Skeletal muscle tissue (tissue), 4 donors: ENCODE results near the gene EXOC3L2. TPM values are rescaled to one million over a fixed set of nuclear protein-coding genes. Genes with fewer than 3 reads are reported as not detected.

Experiments
- H3K27ac ChIP-seq: one replicate; pipeline ENCODE4 v1.7.0; 2013; ENCODE audit warnings: mild to moderate bottlenecking, low read depth, low read length, inconsistent platforms
- H3K27me3 ChIP-seq, 3 donors: one replicate each; pipeline ENCODE4 v1.7.0; 2013; ENCODE audit warnings: low read length in 3 of 3; ENCODE audit not compliant: control insufficient read depth in 3 of 3, insufficient read depth in 3 of 3
- H3K36me3 ChIP-seq, 3 donors: one replicate each; pipeline ENCODE4 v1.7.0; 2013; ENCODE audit warnings: low read length in 3 of 3; ENCODE audit not compliant: control insufficient read depth in 3 of 3, insufficient read depth in 3 of 3
- H3K4me1 ChIP-seq, 3 donors: one replicate each; pipeline ENCODE4 v1.7.0; 2013; ENCODE audit warnings: low read length in 3 of 3, mild to moderate bottlenecking in 3 of 3; ENCODE audit not compliant: control insufficient read depth in 3 of 3, insufficient read depth in 3 of 3
- H3K4me3 ChIP-seq, 3 donors: one replicate each; pipeline ENCODE4 v1.7.0; 2013; ENCODE audit warnings: low read length in 3 of 3
- H3K9ac ChIP-seq, 3 donors: one replicate each; pipeline ENCODE4 v1.7.0; 2013; ENCODE audit warnings: low read length in 3 of 3, mild to moderate bottlenecking in 3 of 3, moderate library complexity in 2 of 3, low read depth in 1 of 3
- H3K9me3 ChIP-seq, 3 donors: one replicate each; pipeline ENCODE4 v1.7.0; 2013; ENCODE audit warnings: low read length in 3 of 3; ENCODE audit not compliant: control insufficient read depth in 3 of 3
- total RNA-seq: library from RNA; depleted of rRNA; stranded (reverse); fragments of >200 nt; gene quantifications from one replicate; pipeline ENCODE4 v1.2.3, GENCODE V29; 2014
- donor health status: Osteomylitis.

The EXOC3L2 gene
- total RNA-seq, 1 donor from 2014 or later: 2.1 TPM

- H3K9me3 ChIP-seq: no peaks in the 10 kb centered on the region
- no peak overlapping the region for H3K4me3 ChIP-seq
- peaks cover 16 to 34% (median 25%) of the 10 kb centered on the region in 3 donors for H3K4me1 ChIP-seq
- H3K27ac ChIP-seq: no peak overlapping the region
- no peaks in the 10 kb centered on the region for H3K36me3 ChIP-seq
- no peaks in the 10 kb centered on the region for H3K27me3 ChIP-seq
- H3K9ac ChIP-seq: no peak overlapping the region
Measured at GRCh38 chr19:45175515-45176345, 69.5 kb downstream of the EXOC3L2 start.

- Histone ChIP-seq H3K9me3 (no peaks in the 10 kb centered on the region), H3K9ac (no peak overlapping the region), H3K4me1 (peaks cover 6 to 18% (median 10%) of the 10 kb centered on the region in 3 donors), H3K4me3 (no peak overlapping the region), H3K27ac (no peak overlapping the region), H3K36me3 (no peaks in the 10 kb centered on the region), H3K27me3 (no peaks in the 10 kb centered on the region)
Measured at GRCh38 chr19:45173816-45174215, 71.4 kb downstream of the EXOC3L2 start.

DNA sequence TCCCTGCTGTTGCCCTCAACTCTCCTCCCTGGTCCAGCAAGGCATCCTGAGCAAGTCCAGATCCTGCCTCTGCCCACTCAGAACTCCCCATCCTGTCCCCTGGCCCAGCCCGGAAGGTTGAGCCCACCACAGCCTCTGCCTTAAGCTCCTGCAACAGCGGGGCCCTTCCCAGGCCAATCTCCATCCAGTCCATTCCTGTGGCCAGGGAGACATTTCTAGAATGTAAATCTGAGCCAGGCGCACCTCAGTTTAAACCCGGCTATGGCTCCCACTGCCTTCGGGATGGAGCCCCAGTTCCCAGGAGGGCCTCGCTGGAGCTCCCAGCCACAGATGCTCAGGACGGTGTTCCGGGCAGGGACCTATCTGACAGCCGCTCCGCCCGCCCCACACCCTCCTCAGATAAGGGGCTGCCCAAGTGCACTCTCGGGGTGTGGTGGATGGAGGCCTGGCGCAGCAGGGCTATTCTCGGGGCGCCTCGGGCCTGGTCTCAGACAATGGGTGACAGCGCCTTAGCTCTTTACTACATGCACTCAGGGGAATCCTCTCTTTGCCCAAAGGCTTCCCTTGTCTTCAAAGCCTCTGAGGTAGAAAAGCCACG lies 72.5 kb downstream of the EXOC3L2 start:
- peaks cover 6 to 13% (median 10%) of the 10 kb centered on the region in 3 donors for H3K4me1 ChIP-seq
- no peak overlapping the region for H3K9ac ChIP-seq
- no peaks in the 10 kb centered on the region for H3K36me3 ChIP-seq
- no peak overlapping the region for H3K27ac ChIP-seq
- no peak overlapping the region for H3K4me3 ChIP-seq
- no peaks in the 10 kb centered on the region for H3K27me3 ChIP-seq
- no peaks in the 10 kb centered on the region for H3K9me3 ChIP-seq

DNA sequence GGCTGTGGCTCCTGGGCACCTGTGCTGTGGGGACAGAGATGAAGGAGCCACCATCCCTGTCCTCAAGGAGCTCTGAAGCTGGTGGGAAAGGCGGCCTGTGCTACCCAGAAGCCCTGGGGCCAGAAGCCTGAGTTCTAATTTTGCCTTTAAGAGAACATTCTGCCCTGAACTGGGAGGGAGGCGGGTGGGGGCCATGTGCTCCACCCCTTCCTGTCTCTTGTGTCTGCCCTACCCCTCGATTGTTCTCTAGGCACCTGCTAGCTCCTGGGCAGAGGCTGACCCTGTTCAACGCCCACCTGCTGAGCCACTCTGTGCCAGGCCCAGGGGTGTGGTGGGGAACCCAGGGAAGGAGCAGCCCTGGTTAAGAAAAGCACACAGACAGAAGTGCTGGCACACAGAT lies 73.0 kb downstream of the EXOC3L2 start:
- no peaks in the 10 kb centered on the region for H3K36me3 ChIP-seq
- peaks cover 1 to 7% (median 4%) of the 10 kb centered on the region in 3 donors for H3K4me1 ChIP-seq
- no peak overlapping the region for H3K27ac ChIP-seq

DNA sequence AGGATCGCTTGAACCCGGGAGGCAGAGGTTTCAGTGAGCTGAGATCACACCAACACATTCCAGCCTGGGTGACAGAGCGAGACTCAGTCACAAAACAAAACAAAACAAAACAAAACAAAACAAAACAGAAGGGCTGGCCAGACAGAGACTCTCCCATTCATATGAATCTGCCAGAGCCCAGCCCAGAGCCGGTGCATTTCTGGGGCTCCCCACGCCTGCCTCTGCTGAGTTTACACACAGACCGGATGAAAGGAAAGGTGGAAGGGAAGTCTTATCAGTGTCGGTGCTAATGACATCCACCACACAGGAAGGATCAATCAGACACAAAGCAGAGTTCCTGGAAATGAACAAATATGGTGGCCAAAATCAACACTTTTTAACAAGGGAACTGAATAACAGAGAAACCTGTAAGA lies 74.0 kb downstream of the EXOC3L2 start:
- H3K4me1 ChIP-seq: peaks cover 0 to 11% (median 4%) of the 10 kb centered on the region in 3 donors
- no peak overlapping the region for H3K27ac ChIP-seq
- no peaks in the 10 kb centered on the region for H3K9me3 ChIP-seq
- H3K36me3 ChIP-seq: no peaks in the 10 kb centered on the region
- no peak overlapping the region for H3K4me3 ChIP-seq
- H3K9ac ChIP-seq: no peak overlapping the region
- no peaks in the 10 kb centered on the region for H3K27me3 ChIP-seq

More for the DNA sequence above, 73.0 kb downstream of the EXOC3L2 start:
- Histone ChIP-seq H3K4me3 (no peak overlapping the region), H3K9ac (no peak overlapping the region), H3K9me3 (no peaks in the 10 kb centered on the region), H3K27me3 (no peaks in the 10 kb centered on the region)

DNA sequence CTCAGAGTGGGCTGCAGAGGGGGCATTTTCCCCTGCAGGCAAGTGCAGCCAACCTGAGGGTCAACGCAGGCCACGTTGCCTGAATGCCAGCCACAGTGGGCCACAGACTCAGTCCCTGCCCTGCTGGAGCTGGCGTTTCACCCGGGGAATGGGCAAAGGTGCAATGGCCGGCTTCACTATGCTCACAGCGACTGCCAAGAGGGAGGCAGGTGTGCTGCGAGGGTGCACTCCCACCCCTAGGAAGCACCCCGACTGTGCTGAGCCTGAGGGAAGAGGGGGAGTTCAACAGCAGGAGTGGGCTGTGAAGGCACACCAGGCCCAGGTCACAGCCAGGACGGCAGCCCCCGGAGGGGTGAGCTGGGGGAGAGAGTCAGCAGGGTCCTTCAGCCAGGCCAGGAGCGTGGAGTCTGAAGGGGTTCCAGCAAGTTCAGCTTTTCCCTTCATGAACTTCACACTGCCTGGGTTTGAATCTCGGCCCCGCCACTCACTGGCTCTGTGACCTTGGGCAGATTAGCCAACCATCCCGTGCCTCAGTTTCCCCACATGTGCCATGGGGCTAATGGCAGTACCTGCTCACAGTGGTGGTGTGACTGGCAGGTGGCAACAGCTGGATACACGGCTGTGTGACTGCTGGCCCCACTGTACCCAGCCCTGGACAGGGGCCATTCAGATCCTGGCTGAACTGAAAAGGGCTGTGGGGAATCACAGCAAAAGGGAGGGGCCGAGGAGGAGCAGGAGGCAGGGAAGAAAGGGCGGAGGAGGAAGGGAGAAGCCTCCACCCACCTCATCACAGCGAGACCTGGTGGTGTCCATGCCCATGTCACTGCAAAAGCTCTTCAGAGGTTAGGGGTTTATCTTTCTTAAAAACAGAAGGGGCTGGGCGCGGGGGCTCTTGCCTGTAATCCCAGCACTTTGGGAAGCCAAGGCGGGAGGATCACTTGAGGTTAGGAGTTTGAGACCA lies 74.8 kb downstream of the EXOC3L2 start:
- no peaks in the 10 kb centered on the region for H3K36me3 ChIP-seq
- H3K4me1 ChIP-seq: peaks cover 0 to 11% (median 4%) of the 10 kb centered on the region in 3 donors
- H3K27me3 ChIP-seq: no peaks in the 10 kb centered on the region
- no peak overlapping the region for H3K9ac ChIP-seq
- H3K9me3 ChIP-seq: no peaks in the 10 kb centered on the region
- no peak overlapping the region for H3K4me3 ChIP-seq
- H3K27ac ChIP-seq: no peak overlapping the region

DNA sequence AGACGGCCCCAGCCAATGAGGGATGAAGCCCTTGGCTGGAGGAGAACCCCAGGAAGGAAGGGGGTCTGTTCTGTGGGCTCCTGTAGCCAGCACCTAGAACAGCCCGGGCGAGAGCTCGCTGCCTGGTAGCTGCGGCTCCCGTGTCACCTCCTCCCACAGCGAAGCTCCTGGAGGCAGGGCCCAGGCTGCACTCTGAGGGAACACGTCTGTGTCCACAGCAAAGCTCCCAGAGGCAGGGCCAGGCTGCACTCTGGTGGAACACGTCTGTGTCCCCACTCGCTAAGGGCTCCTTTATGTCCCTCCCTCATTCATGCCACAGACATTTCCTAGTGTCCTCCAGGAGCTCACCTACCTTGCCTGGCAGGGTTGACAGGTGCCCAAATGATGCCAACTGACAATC lies 75.6 kb downstream of the EXOC3L2 start:
- no peak overlapping the region for H3K9ac ChIP-seq
- H3K27ac ChIP-seq: no peak overlapping the region
- no peak overlapping the region for H3K4me3 ChIP-seq
- peaks cover 0 to 11% (median 4%) of the 10 kb centered on the region in 3 donors for H3K4me1 ChIP-seq
- no peaks in the 10 kb centered on the region for H3K36me3 ChIP-seq
- H3K9me3 ChIP-seq: no peaks in the 10 kb centered on the region
- no peaks in the 10 kb centered on the region for H3K27me3 ChIP-seq

GRCh38 chr19:45168767-45169351 lies 76.3 kb downstream of the EXOC3L2 start:
- Histone ChIP-seq H3K27ac (no peak overlapping the region), H3K9me3 (no peaks in the 10 kb centered on the region), H3K9ac (no peak overlapping the region), H3K4me1 (peaks cover 4 to 11% (median 4%) of the 10 kb centered on the region in 3 donors), H3K27me3 (no peaks in the 10 kb centered on the region), H3K4me3 (no peak overlapping the region), H3K36me3 (no peaks in the 10 kb centered on the region)

GRCh38 chr19:45166723-45167252 lies 78.4 kb downstream of the EXOC3L2 start:
- Histone ChIP-seq H3K9ac (no peak overlapping the region), H3K27ac (no peak overlapping the region), H3K27me3 (peaks cover 5 to 13% (median 6%) of the 10 kb centered on the region in 3 donors), H3K9me3 (no peaks in the 10 kb centered on the region), H3K4me3 (no peak overlapping the region), H3K4me1 (peaks cover 4 to 9% (median 4%) of the 10 kb centered on the region in 3 donors), H3K36me3 (no peaks in the 10 kb centered on the region)
